Cardiac atrium fibroblast (primary cell): ENCODE data around the gene ERMARD. TPM values are rescaled to one million over a fixed set of nuclear protein-coding genes. Genes with fewer than 3 reads are reported as not detected.

Experiments
- total RNA-seq: library from RNA; depleted of rRNA; stranded (reverse); fragments of >200 nt; gene quantifications from 2 replicates; pipeline ENCODE4 v1.2.3, GENCODE V29; 2015

ERMARD gene
- total RNA-seq, result 14.1 and 36.8 TPM in 2 replicates

DNA sequence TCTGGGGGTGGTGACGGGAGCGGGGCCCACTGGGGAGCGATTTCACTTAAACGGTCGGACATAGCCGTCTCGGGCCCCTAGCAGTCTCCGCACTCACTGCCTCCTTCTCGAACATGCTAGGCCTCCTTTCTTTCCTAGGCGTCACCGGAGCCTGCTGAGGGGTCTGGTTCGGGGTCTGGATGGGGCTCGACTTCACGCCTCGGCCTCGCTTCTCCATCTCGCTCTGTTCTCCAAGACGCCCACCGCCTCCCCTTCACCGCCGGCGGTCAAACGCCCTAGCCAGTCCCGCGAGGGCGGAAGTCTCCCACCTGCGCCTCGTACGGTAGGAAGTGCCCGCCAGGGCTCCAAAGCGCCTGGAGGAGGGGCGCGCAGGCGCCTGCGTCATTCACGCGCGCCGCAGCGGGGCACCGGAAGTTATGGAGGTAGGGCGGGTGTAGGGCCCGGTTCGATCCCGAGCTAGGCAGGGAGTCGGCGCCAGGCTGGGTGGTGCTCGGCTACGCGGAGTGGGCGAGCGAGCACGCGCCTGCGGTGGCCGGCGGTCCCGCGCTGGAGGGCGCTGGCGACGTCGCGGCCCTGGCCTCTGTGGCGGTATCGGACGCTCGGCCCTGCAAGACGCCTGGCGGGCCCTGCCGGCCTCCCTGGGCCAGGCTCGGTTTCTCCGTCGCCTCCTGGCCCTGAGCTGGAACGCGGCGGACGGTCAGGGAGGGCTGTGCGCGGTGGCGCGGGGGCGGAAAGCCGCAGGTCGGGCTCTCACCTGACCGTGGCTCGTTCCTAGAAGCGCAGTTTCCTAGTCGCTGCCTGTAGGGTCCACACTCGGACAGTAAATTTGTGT lies at the start of gene ERMARD, which contains the start of gene DYNLT2:
TSS of gene ERMARD (plus strand) at position 381 of the 832 bp plus-strand sequence. CDS start at position 417, 36 bp downstream.
TSS of gene DYNLT2 (minus strand) at position 331 of the 832 bp plus-strand sequence. CDS start at position 217, 114 bp downstream.

DNA sequence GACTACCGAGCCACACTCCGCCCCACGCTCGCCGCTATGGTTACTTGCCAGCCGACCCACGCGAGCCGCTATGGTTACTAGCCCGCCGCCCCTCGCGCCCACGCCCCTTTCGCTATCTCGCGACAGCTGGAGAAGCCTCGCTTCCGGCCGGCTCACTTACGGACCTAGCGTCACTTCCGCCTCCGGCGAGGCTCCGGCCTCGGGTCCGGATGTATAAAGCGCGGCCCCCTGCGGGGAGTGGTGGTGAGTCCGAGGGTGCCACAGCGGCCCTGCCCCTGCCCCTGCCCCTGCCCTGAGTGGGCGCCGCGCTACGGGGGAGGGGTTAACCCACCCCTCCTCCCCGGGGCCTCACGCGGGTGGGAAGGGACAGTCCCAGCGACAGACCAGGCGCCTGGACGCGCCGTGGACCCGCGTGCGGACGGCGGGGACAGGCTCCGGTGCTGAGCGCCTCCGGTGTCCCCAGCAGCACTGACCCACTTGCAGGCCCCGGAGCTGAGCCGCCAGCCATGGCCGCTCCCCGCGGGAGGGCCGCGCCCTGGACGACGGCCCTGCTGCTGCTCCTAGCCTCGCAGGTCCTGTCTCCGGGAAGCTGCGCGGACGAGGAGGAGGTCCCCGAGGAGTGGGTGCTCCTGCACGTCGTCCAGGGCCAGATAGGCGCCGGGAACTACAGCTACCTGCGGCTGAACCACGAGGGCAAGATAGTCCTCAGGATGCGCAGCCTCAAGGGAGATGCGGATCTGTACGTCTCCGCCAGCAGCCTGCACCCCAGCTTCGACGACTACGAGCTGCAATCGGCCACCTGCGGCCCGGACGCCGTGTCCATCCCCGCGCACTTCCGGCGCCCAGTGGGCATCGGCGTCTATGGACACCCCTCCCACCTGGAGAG lies 49.2 kb upstream of the ERMARD start, which contains the start of the genes C6orf120 and WDR27:
TSS of gene C6orf120 (plus strand) at position 173 of the 886 bp plus-strand sequence. CDS start at position 507, 334 bp downstream.
TSS of gene WDR27 (minus strand) at position 76 of the 886 bp plus-strand sequence. CDS start 13,024 bp downstream, outside the sequence.

DNA sequence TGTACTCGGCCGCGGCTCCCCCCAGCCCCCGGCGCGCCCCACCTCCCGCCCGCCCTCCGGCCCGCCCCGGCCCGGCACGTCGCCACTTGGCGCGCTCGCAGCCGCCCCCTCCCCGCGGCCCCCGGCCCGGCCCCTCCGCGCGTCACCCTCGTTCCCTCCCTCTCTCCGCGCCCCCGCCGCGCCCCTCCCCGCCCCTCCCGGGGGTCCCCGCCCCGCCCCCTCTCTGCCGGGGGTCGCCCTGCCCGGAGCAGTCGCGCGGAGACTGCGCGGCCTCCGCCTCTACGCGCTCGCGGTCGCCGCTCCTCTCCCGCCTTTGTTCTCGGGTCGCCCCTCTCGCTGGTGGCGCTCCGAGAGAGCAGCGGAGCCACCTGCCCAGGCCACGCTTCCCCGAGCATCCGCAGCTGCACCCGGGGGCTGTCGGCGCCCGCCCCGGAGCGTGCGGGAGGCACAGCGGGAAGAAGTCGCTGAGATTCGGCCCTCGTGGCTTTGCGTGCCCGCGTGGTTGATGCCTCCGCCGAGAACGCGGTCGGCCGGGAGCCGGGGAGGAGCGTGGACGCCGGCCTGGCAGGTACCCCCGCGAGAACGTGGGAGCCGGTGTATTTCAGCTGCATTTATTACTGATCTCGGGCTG lies 26.8 kb upstream of the ERMARD start, which contains the start of gene PHF10:
TSS of gene PHF10 (minus strand) at position 7 of the 631 bp plus-strand sequence. CDS start 569 bp downstream, outside the sequence.

Other genes with a start within 250 kb of the ERMARD start
- 9.6 and 20.0 TPM in 2 replicates for gene WDR27, start 49.6 kb upstream of the ERMARD start, total RNA-seq
- 31.1 and 44.9 TPM in 2 replicates for gene C6orf120, start 49.5 kb upstream of the ERMARD start, total RNA-seq
- gene PHF10, start 27.1 kb upstream of the ERMARD start, total RNA-seq, result 11.5 and 14.6 TPM in 2 replicates
- 0.16 TPM in 1 of 2 replicates, not detected in the other for gene DYNLT2, start 50 bp upstream of the ERMARD start, total RNA-seq